ENCODE results near the gene PTGER3.
A peak's percentile ranks its signal among the peaks of the same experiment; 100 is the strongest.

The PTGER3 gene

DNA sequence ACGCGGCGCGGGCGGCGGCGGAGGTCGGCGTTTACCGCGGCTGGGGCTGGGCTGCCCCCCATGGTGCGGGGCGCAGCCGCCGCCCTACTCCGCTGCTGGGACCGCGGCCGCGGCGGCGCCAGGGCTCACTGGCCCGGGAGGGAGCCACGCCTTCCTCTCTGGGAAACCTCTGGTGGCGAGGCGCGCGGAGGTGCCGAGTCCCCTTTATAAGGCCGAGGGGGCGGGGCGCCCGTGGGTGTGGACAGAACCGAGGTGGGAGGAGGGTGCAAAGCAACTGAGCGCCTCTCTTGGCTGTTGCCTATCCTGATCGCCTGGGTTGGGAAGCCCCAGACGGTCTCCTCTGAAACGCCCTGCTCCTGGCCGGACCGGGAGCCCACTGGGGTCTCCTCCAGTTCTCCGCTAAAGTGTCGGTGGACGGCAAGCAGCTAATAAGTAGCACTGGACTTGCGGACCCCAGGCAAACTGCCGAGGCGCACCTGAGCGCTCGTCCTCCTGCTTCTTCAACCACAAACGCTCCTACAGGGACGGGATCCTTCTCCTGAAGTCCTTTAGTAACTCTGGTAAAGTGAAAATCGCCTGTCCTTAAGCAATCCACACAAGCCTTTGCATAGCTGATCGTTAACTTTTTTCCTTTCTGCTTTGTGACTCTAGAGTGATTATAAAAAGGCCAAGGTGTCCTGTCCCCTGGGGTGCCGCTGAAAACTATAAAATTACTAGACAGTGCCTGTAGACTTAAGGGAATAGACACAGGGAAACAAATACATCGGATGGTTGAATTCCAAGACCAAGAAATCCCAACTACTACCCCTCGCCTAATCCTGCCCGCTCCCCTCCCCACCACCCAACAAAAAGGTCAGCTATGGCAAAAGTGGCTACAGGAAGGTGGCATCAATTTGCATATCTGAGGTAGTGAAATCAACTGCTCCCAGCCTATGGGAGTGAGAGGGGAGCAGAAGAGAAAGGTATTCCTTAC, at the start of gene PTGER3:
TSS of gene PTGER3 (minus strand) at position 182 of the 973 bp plus-strand sequence. CDS start 239 bp downstream, outside the sequence.
- Histone ChIP-seq H3K36me3 (ENCODE audit: control insufficient read depth in 5 of 5, insufficient read depth in 5 of 5, low read length in 5 of 5) (no peaks in the 10 kb centered on the region), H3K9me3 (ENCODE audit: control insufficient read depth in 5 of 5, low read length in 5 of 5) (no peaks in the 10 kb centered on the region), H3K27me3 (ENCODE audit: control insufficient read depth in 5 of 5, insufficient read depth in 4 of 5, low read length in 5 of 5) (peaks cover 0 to 17% (median 7%) of the 10 kb centered on the region in 5 donors), H3K9ac (ENCODE audit: low read length in 5 of 5) (peak within 1 kb of the TSS; percentile 26 to 83 (median 76)), H3K27ac (ENCODE audit: low read depth, low read length) (peak within 1 kb of the TSS; percentile 71), H3K4me1 (ENCODE audit: control insufficient read depth in 5 of 5, insufficient read depth in 5 of 5, low read length in 5 of 5) (peaks cover 0 to 27% (median 26%) of the 10 kb centered on the region in 5 donors), H3K4me3 (ENCODE audit: low read depth in 1 of 5, low read length in 5 of 5) (peak within 1 kb of the TSS; percentile 80 to 99 (median 88))

DNA sequence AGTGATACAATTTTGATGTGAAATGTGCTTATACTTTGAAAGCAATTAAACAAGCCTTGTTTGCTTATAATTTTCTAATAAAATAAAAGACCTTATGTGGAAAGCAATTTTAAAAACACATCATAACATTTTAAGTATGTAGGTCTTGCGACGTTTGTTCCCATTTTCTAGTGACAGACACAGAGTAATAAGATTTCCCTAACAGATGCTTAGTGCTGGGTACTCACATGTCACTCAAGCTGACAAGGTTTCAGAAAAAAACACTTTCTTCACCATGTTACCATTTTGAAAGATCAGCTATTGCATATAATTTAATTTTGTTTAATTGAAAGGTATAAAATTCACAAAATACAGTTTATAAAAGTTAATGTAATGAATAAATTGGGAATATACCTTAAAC, 47.3 kb upstream of the PTGER3 start:
- H3K9me3 ChIP-seq (ENCODE audit: control insufficient read depth in 5 of 5, low read length in 5 of 5): no peaks in the 10 kb centered on the region
- no peaks in the 10 kb centered on the region for H3K27me3 ChIP-seq (ENCODE audit: control insufficient read depth in 5 of 5, insufficient read depth in 4 of 5, low read length in 5 of 5)

DNA sequence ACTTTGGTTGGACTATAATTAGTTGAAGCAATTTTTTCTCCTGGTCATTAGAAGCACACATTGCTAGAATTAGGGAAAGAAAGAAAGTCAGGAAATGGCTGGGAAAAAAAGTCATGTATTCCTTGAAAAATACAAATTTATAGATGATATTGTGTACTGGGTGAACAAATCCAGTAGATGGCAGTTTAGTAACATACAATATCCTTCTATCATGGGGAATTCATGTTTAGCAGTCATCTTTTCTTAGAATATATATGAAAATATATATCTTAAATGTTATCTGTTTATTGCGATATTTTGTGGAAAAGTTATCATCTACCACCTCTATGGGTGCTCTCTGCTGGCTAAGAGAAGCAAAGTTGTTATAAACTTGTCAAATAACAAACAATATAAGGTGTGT, 46.3 kb upstream of the PTGER3 start:
- Histone ChIP-seq H3K4me3 (ENCODE audit: low read depth in 1 of 5, low read length in 5 of 5) (no peak overlapping the region), H3K9me3 (ENCODE audit: control insufficient read depth in 5 of 5, low read length in 5 of 5) (no peaks in the 10 kb centered on the region), H3K27me3 (ENCODE audit: control insufficient read depth in 5 of 5, insufficient read depth in 4 of 5, low read length in 5 of 5) (no peaks in the 10 kb centered on the region), H3K4me1 (ENCODE audit: control insufficient read depth in 5 of 5, insufficient read depth in 5 of 5, low read length in 5 of 5) (no peaks in the 10 kb centered on the region), H3K9ac (ENCODE audit: low read length in 5 of 5) (no peak overlapping the region), H3K27ac (ENCODE audit: low read depth, low read length) (no peak overlapping the region), H3K36me3 (ENCODE audit: control insufficient read depth in 5 of 5, insufficient read depth in 5 of 5, low read length in 5 of 5) (peaks cover 0 to 6% (median 0%) of the 10 kb centered on the region in 5 donors)

More for the DNA sequence above, 47.3 kb upstream of the PTGER3 start:
- Histone ChIP-seq H3K4me1 (ENCODE audit: control insufficient read depth in 5 of 5, insufficient read depth in 5 of 5, low read length in 5 of 5) (no peaks in the 10 kb centered on the region), H3K27ac (ENCODE audit: low read depth, low read length) (no peak overlapping the region), H3K4me3 (ENCODE audit: low read depth in 1 of 5, low read length in 5 of 5) (no peak overlapping the region), H3K36me3 (ENCODE audit: control insufficient read depth in 5 of 5, insufficient read depth in 5 of 5, low read length in 5 of 5) (peaks cover 0 to 6% (median 0%) of the 10 kb centered on the region in 5 donors), H3K9ac (ENCODE audit: low read length in 5 of 5) (no peak overlapping the region)

DNA sequence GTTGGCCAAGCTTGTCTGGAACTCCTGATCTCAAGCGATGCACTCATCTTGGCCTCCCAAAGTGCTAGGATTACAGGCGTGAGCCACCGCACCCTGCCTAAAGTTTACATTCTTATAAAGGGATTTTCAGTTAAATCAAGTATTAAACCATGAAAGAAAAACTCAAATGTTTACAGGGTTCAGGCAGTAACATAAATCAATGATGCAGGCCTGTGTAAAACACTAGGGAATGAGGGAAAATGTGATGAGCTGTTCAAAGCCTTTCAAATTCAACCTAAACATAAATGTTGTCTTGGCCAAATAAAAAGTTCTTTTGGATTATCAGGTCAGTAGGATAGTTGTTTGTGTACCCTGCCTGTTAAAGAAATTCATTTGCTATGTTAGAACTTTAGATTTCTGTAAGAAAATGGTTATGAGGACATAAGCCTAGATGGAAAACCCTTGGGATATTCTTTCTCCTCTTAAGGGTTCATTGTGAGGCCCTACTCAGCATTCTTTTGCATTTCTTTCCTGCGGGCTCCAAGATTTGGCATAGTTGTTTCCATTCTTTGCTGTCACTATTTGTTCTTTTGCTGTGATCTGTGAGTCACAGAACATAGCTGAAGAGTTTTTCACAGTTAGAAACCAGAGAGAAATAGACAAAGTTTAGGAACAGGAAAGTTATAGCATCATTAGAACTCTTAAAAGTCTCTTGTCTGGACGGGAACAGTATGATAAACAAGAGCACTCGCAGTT, 42.1 kb upstream of the PTGER3 start:
- no peaks in the 10 kb centered on the region for H3K9me3 ChIP-seq (ENCODE audit: control insufficient read depth in 5 of 5, low read length in 5 of 5)
- H3K9ac ChIP-seq (ENCODE audit: low read length in 5 of 5): no peak overlapping the region
- no peaks in the 10 kb centered on the region for H3K4me1 ChIP-seq (ENCODE audit: control insufficient read depth in 5 of 5, insufficient read depth in 5 of 5, low read length in 5 of 5)
- H3K27me3 ChIP-seq (ENCODE audit: control insufficient read depth in 5 of 5, insufficient read depth in 4 of 5, low read length in 5 of 5): peaks cover 0 to 4% (median 0%) of the 10 kb centered on the region in 5 donors
- H3K36me3 ChIP-seq (ENCODE audit: control insufficient read depth in 5 of 5, insufficient read depth in 5 of 5, low read length in 5 of 5): no peaks in the 10 kb centered on the region
- no peak overlapping the region for H3K4me3 ChIP-seq (ENCODE audit: low read depth in 1 of 5, low read length in 5 of 5)
- H3K27ac ChIP-seq (ENCODE audit: low read depth, low read length): no peak overlapping the region

DNA sequence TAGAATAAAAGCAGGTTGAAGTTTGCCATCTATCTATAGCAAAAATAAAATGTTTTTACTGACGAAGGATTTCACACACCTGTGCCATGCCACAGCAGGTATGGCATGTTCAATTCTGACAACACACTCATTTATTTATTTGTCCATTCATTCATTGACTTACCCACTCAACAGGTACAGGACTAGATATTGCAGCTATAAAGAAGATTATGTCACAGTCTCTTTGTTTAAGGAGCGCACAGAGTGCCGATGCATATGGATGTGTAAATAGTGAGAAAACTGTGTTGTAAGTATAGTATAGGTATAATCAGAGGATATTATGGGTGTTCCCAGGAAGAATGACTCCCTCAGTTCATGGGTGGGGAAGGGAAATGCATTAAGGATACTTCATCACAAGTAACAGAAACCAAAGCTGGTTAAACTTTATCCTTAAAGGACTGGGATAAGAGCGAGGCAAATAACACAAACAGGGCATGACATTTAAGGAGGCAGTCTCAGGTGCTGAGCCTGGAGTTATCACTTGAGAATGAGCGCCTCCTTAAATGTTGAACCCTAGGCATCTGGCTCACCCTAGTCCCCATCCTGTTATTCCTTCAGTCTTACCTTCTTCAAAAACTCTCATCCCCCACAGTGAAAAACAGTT, 41.1 kb upstream of the PTGER3 start:
- Histone ChIP-seq H3K27ac (ENCODE audit: low read depth, low read length) (no peak overlapping the region), H3K4me3 (ENCODE audit: low read depth in 1 of 5, low read length in 5 of 5) (no peak overlapping the region), H3K9ac (ENCODE audit: low read length in 5 of 5) (no peak overlapping the region), H3K36me3 (ENCODE audit: control insufficient read depth in 5 of 5, insufficient read depth in 5 of 5, low read length in 5 of 5) (no peaks in the 10 kb centered on the region), H3K4me1 (ENCODE audit: control insufficient read depth in 5 of 5, insufficient read depth in 5 of 5, low read length in 5 of 5) (no peaks in the 10 kb centered on the region), H3K9me3 (ENCODE audit: control insufficient read depth in 5 of 5, low read length in 5 of 5) (no peaks in the 10 kb centered on the region), H3K27me3 (ENCODE audit: control insufficient read depth in 5 of 5, insufficient read depth in 4 of 5, low read length in 5 of 5) (peaks cover 0 to 4% (median 0%) of the 10 kb centered on the region in 5 donors)

DNA sequence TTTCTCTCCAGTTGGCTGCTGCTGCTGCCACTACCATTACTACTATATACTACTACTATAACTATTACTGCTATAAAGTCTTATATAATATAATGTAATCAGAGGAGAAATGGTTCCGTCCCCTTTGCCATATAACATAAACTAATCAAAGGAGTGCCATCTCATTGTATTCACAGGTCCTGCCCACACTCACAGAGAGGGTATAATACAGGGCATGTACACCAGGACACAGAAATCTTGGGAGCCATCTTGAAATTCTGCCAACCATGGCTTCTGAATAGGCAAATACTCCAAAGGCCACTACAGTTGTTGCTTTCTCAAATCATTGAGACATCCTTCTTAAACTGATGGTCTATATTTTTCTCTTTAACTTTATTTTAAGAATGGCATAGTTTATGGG, 40.1 kb upstream of the PTGER3 start:
- H3K4me3 ChIP-seq (ENCODE audit: low read depth in 1 of 5, low read length in 5 of 5): no peak overlapping the region
- no peak overlapping the region for H3K27ac ChIP-seq (ENCODE audit: low read depth, low read length)
- H3K36me3 ChIP-seq (ENCODE audit: control insufficient read depth in 5 of 5, insufficient read depth in 5 of 5, low read length in 5 of 5): no peaks in the 10 kb centered on the region
- no peak overlapping the region for H3K9ac ChIP-seq (ENCODE audit: low read length in 5 of 5)
- no peaks in the 10 kb centered on the region for H3K4me1 ChIP-seq (ENCODE audit: control insufficient read depth in 5 of 5, insufficient read depth in 5 of 5, low read length in 5 of 5)
- H3K9me3 ChIP-seq (ENCODE audit: control insufficient read depth in 5 of 5, low read length in 5 of 5): no peaks in the 10 kb centered on the region
- H3K27me3 ChIP-seq (ENCODE audit: control insufficient read depth in 5 of 5, insufficient read depth in 4 of 5, low read length in 5 of 5): peaks cover 0 to 4% (median 0%) of the 10 kb centered on the region in 5 donors

DNA sequence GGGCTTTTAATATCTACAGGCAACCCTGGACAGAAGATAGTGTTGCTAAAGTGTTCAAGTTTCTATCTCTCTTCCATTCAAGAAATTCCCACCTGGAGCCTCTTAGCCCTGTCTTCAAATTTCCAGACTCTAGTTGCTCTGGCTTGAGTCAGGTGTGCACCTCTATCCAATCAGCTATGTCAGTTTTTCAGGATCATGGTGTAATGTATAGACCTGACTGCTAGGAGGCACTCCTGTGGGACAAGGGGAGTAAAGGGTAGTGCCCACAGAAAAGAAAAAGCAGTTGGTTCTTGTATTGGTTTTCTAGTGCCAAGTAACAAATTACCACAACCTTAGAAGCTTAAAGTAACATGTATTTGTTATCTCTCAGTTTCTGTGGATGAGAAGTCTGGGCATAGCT, 39.4 kb upstream of the PTGER3 start:
- Histone ChIP-seq H3K27me3 (ENCODE audit: control insufficient read depth in 5 of 5, insufficient read depth in 4 of 5, low read length in 5 of 5) (peaks cover 0 to 4% (median 0%) of the 10 kb centered on the region in 5 donors), H3K27ac (ENCODE audit: low read depth, low read length) (no peak overlapping the region), H3K4me1 (ENCODE audit: control insufficient read depth in 5 of 5, insufficient read depth in 5 of 5, low read length in 5 of 5) (no peaks in the 10 kb centered on the region), H3K9me3 (ENCODE audit: control insufficient read depth in 5 of 5, low read length in 5 of 5) (no peaks in the 10 kb centered on the region), H3K9ac (ENCODE audit: low read length in 5 of 5) (no peak overlapping the region), H3K36me3 (ENCODE audit: control insufficient read depth in 5 of 5, insufficient read depth in 5 of 5, low read length in 5 of 5) (no peaks in the 10 kb centered on the region), H3K4me3 (ENCODE audit: low read depth in 1 of 5, low read length in 5 of 5) (no peak overlapping the region)

DNA sequence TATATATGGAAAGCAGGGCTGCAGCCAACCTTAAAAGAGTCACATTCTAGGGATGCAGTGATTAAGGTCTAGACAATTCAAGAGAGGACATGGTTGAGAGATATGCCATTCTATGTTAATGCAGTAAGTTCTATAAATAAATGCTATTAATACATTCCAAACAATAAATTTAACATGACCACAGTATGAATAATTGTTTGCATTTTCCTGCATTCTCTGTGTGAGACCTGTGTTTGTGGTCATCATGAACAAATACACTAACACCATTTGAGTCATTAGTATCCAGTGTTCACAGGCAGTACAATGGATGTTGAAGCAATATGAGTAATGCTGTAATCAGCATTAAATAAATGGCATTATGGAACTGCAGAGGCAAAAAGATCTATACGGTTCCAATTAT, 38.7 kb upstream of the PTGER3 start:
- Histone ChIP-seq H3K9ac (ENCODE audit: low read length in 5 of 5) (no peak overlapping the region), H3K27ac (ENCODE audit: low read depth, low read length) (no peak overlapping the region), H3K36me3 (ENCODE audit: control insufficient read depth in 5 of 5, insufficient read depth in 5 of 5, low read length in 5 of 5) (no peaks in the 10 kb centered on the region), H3K9me3 (ENCODE audit: control insufficient read depth in 5 of 5, low read length in 5 of 5) (no peaks in the 10 kb centered on the region), H3K27me3 (ENCODE audit: control insufficient read depth in 5 of 5, insufficient read depth in 4 of 5, low read length in 5 of 5) (peaks cover 0 to 4% (median 0%) of the 10 kb centered on the region in 5 donors), H3K4me3 (ENCODE audit: low read depth in 1 of 5, low read length in 5 of 5) (no peak overlapping the region), H3K4me1 (ENCODE audit: control insufficient read depth in 5 of 5, insufficient read depth in 5 of 5, low read length in 5 of 5) (peaks cover 0 to 6% (median 5%) of the 10 kb centered on the region in 5 donors)

DNA sequence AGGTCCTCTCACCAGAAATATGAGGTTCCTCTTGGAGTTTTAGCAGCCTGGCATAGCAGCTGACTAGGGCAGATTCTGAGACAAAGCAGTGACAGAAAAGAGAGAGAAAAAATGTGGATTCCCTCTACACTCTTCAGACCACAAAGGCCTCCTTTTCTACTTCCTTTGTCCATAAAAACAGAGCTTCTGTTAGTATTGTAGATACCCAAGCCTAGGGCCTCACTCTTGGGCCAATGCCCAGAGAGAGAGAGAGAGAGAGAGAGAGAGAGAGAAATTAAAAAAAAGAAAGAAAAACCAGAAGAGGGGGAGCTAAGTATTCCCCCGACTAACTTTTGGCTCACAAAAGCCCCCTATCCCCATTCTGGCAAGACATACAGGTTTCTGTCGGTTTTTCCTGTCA, 35.7 kb upstream of the PTGER3 start:
- peaks cover 0 to 2% (median 0%) of the 10 kb centered on the region in 5 donors for H3K36me3 ChIP-seq (ENCODE audit: control insufficient read depth in 5 of 5, insufficient read depth in 5 of 5, low read length in 5 of 5)
- H3K9me3 ChIP-seq (ENCODE audit: control insufficient read depth in 5 of 5, low read length in 5 of 5): no peaks in the 10 kb centered on the region
- no peak overlapping the region for H3K27ac ChIP-seq (ENCODE audit: low read depth, low read length)
- peaks cover 0 to 4% (median 0%) of the 10 kb centered on the region in 5 donors for H3K27me3 ChIP-seq (ENCODE audit: control insufficient read depth in 5 of 5, insufficient read depth in 4 of 5, low read length in 5 of 5)
- H3K4me1 ChIP-seq (ENCODE audit: control insufficient read depth in 5 of 5, insufficient read depth in 5 of 5, low read length in 5 of 5): peaks cover 0 to 24% (median 22%) of the 10 kb centered on the region in 5 donors
- no peak overlapping the region for H3K9ac ChIP-seq (ENCODE audit: low read length in 5 of 5)
- no peak overlapping the region for H3K4me3 ChIP-seq (ENCODE audit: low read depth in 1 of 5, low read length in 5 of 5)

All from subcutaneous abdominal adipose tissue (tissue), 5 donors.